SK-N-SH (cell line): ENCODE results near the gene WASF3.

ENCODE experiments used
- POLR2AphosphoS5 ChIP-seq: IDR thresholded peaks from 2 replicates; pipeline ENCODE4 v1.6.1; 2012; ENCODE audit warnings: low read depth, low read length
- TAF1 ChIP-seq: IDR thresholded peaks from 2 replicates; pipeline ENCODE4 v1.6.1; 2012; ENCODE audit warnings: low read depth, mild to moderate bottlenecking, low read length, moderate library complexity, borderline replicate concordance
- YY1 ChIP-seq: IDR thresholded peaks from 2 replicates; pipeline ENCODE4 v1.4.0; 2012; ENCODE audit warnings: low read depth, mild to moderate bottlenecking

DNA sequence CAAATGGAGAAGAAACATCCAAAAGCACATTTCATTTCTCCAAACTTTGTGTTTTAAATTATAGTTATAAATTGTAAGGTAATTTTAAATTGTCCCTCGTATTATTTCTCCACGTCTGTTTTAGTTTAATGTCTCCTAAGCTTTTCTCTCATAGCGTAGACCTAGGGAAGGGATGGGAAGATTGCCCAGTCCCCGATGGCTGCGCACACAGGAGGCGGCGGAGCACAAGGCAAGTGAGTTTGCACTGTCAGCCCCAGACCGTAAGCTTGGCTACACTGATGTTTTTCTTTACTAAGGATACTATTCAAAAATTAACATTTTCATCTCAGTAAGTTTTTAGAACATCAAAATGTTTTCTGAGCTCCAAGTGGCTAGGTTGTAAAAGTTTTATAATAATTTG lies 130.8 kb downstream of the WASF3 start:
- no peak for TF ChIP-seq TAF1
- TF ChIP-seq POLR2AphosphoS5: no peak
- no peak for TF ChIP-seq YY1
